C4-2B (cell line): ENCODE results near the gene AFF4.

Source experiments
- H3K27ac ChIP-seq: fragments of 450-650 bp; 2 replicates; pipeline ENCODE4 v1.5.1; 2017
- CTCF ChIP-seq: fragments of 450-650 bp; conservative IDR thresholded peaks from 2 replicates; pipeline ENCODE4 v1.5.1; 2017; ENCODE audit warnings: mild to moderate bottlenecking
- ZFX ChIP-seq: fragments of 450-650 bp; IDR thresholded peaks from 2 replicates; pipeline ENCODE4 v1.6.1; 2017

AFF4 gene

GRCh38 chr5:132828846-132829494 is 134.5 kb downstream of the AFF4 start:
- TF ChIP-seq CTCF (no peak), ZFX (no peak)
- peak overlapping the region; percentile 82 for H3K27ac ChIP-seq

GRCh38 chr5:132827943-132828673 is 135.3 kb downstream of the AFF4 start:
- H3K27ac ChIP-seq: no peak overlapping the region
- TF ChIP-seq ZFX (no peak), CTCF (no peak)

- TF ChIP-seq ZFX (no peak), CTCF (no peak)
Measured at GRCh38 chr5:132826424-132827082, 136.9 kb downstream of the AFF4 start.

GRCh38 chr5:132825834-132826391 is 137.5 kb downstream of the AFF4 start:
- TF ChIP-seq ZFX (no peak), CTCF (no peak)
- peak overlapping the region; percentile 1; the same call in 1 of the 2 replicates for H3K27ac ChIP-seq

More at GRCh38 chr5:132826424-132827082, 136.9 kb downstream of the AFF4 start:
- H3K27ac ChIP-seq: peak overlapping the region; percentile 1; the same call in 1 of the 2 replicates
